HG03066 (cell line): Measurements from ENCODE around the gene NUDT1.

Experiments
- ATAC-seq: cut with Tn5 transposase; IDR thresholded peaks from one replicate; pipeline ENCODE4 v1.9.1; 2021; ENCODE audit warnings: low read depth; ENCODE audit not compliant: unreplicated experiment

Gene NUDT1

DNA sequence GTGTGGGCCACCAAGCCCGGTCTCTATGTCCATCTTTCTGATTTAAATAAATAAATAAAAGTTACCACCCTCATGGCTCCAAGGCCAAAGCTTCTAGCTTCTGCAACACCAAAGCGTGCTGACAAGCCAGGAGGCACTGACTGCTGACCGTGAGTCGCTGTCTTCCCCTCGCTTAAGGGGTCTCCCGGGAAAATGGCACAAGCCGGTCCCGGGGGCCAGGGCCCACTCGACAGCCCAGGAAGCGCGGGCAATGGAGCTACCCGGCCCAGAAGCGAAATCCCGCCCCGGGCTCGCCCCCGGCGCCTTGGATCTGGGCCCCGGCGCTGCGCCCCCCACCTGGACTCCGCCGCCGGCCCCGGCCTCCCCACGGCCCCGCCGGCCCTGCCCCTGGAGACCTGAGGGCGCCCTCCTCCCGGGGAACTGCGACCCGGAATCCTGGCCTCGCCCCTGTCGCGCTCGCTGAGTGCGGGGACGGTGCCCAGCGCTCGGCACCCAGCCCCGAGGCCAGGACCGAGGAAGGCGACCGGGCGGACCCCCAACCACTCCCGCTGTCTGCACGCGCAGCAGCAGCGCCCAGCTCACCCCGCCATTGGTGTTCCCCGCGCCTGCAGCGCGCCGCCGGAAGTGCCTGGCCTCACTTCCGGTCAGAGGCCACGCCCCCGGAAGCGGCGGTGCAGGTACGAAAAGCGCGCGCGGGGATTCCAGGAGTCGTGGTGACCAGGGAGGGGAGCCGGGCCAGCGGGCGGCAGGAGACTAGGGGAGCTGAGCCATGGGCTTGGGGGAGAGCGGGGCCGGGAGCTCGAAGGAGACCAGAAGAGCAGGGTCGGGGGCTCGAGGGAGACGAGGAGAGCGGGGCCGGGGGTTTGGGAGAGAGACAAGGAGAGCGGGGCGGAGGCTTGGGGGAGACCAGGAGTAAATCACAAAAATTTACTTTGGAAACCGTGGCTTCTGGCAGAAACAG lies at the start of gene NUDT1, which contains the start of gene MRM2:
NUDT1 (plus strand) TSS at position 647 of the 961 bp plus-strand sequence. CDS start 2,349 bp downstream, outside the sequence.
MRM2 (minus strand) TSS at position 626 of the 961 bp plus-strand sequence; CDS start at position 590, 36 bp downstream.
- peak; percentile 54 for ATAC-seq

DNA sequence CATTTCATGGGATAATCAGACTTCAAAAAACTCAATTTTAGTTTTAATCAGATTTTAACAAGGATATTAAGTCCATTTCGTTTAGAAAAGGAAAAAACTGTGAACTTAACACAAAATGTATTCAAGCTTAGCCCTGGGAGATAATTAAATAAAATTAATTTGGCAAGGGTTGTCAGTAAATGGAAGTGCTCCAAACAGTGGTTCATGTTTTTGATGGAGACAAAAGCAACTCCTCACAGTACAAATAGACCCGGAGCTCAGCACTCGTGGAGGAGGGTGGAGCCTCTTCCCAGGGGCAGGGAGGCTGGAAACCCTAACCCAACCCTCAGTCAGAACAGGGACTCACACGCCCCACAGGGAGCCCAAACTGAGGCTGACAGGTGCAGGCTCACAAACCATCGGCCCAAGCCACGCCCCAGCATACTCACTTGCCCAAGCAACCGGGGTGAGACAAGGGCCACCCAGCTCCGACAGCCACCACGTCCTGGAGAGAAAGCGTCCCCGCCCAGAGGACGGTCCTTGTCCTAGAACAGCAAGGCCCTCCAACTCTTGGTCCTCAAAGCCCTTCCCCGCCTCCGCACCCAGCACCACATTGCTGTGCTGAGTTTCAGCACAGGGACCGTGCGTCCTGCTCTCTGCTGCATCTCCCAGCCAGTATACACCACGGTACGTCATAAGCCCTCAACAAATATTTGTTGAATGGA lies 49.0 kb upstream of the NUDT1 start:
- ATAC-seq: no peak

DNA sequence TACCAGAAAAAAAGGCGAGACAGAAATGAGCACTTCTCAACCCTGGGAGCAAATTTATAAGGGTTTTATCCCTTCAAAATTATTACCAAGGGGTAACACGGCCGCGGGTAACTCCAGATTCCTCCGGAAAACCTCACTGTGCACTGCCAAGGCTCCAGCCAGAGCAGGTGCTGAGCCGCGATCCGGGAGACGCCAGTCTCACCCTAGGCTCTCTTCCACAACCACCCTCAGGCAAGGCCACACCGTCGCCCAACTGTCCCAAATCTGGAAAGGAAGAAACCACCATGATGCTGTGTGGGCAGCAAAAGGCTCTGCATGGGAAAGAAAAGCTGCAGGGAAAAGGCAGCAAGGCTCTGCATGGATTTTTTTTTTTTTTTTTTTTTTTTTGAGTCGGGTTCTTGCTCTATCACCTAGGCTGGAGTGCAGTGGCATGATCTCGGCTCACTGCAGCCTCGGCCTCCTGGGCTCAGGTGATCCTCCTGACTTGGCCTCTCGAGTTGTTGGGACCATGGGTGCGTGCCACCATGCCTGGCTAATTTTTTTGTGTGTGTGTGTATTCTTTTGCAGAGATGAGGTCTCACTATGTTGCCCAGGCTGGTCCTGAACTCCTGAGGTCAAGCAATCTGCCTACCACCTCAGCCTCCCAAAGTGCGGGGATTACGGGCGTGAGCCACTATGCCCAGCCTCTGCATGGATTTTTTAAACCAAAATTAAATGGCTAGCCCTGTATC lies 48.3 kb upstream of the NUDT1 start:
- no peak for ATAC-seq

DNA sequence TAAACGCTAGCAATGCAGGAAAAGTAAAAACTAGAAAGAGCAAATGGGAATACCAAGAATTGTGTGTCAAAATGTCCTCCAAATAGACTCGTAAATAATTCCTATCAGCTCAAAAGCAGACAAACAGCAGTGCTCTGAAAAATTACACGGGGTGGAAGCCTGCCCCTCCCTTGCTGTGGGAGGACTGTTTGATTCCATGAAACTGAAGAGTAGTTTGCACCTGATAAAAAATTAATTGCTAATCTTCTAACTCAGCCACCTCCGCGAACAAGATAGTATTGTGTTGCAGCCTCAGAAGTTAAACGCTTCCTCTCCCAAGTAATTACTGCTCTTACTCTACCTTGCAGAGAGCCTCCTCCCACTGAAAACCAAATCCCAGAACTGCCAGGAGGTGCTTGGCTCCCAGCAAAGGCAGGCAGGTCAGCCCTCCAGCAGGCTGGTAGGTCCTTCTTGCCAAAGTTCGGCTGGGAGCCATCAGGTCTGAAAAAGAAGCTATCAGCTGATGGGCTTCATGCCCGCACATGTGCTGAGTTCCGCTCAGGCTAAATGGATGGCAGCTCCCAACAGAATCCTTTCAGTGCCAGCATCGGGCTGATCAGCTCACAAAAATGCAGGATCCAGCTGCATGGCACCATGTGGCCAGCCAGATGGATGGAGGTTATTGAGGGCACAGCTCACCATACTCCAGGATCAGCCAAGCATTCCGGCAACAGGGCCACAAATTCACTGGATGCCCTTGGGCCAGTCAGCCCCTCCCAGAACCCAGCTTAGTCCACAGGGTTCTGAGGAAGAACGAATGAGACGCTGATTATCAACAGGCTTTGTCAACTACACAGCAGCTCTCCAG lies 46.4 kb upstream of the NUDT1 start:
- ATAC-seq: no peak

DNA sequence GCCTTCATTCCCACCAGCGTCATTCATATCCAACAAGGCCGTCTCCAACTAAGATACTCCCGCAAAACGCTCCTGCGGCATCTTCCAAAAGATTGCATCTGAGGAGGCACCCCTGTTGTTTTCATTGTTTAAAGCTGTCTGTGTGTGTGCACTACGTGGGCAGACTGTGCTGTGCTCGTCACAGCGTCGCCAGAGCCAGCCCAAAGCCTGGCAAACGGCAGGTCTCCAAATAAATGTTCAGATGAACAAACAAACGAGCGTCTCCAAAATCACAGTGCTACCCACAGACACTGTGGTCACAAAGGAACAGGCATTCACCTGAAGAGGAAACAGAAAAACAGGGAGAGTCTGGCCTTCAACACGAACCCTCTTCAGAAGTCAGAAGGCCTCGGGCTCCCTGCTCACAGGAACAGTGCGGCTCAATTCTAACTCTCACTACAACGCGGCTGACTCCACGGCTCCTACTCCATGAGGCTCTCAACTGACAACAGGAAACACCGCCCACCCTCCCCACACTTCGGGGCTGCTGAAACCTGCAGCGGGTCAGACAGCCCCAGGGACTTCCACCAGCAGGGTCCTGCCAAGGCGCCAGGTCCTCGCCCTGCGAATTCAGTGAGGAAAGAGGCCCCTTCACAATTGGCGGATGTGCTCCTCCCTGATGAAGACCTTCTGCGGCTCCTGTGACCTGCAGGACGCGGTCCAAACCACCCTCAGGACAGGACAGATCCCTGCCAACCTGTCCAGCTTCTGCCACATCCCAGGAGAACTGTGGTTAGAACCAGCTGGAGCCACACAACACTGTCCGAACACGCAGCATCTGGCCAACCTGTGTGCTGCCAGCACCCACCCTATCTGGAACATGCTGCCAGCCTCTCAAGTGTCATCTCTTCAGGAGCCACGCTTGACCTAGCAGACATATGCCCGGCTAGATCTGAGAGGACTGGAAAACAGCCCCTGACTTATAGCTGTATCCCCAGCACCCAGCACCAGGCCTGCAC lies 45.3 kb upstream of the NUDT1 start:
- ATAC-seq: no peak

DNA sequence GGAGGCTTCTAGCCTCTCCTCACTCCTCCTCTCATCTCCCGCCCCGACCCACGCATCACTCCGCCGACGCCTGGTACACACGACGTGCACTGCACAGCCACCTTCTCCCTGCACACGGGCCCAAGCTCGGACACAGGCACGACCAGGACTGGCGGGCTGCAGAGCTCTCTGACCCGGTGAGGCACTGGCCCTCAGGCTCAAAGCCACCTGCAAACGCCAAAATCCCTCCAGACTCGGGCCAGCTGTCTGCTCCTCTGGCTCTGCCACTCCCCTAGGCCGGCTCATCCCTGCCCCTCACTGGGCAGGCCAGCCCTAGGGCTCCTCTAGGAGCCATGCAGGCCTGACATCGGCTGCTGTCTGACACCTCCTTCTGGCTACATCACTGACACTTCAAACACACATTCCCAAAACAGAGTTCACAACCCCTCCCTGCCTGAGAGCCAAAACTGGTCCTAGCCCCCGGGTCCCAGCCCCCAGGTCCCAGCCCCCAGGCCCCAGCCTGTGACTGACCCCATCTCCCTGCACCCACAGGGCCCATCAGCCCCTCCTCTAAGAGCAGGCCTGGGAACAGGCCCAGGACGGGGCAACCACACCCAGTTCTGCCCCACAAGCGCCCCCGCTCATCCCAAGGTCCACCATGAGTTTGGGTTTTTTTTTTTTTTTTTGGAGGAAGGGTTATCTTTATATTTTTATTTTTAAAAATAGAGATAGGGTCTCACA lies 44.4 kb upstream of the NUDT1 start:
- no peak for ATAC-seq

DNA sequence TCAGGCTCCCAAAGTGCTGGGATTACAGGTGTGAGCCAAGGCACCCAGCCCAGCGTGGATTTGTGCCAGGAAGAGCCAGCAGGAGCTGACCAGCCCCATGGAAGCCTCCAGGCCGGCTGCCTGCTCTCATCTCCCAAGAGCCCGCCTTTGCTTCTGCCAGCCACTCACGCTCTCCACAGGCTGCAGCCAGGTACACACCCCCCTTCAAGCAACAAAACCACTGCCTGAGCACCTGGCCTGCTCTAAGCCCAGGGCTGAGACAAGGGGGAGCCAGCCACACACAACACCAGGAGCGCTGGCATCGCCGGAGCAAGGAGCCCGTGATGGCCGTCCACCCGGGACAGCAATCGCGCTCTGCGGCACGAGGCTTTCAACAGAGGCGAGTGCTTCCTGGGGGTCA lies 43.8 kb upstream of the NUDT1 start:
- ATAC-seq: no peak

DNA sequence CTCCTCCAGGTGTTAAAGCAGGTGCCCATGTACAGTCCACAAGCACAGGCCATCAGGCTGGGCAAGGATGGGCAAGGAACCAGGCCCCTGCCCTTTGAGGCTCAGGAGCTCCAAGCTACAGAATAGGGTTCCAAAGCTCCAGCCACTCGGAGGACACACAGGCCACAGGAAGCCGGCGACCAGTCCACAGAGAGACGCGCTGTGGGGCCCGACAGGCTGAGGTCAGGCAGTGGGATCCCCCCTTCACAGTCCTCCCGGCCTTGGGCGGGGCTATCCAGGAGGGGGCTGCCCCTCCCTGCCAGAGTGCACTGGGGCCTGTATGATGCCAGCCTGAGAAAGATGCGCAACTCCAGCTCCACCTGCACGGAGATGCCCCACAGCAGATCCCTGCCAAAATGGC lies 43.3 kb upstream of the NUDT1 start:
- no peak for ATAC-seq

DNA sequence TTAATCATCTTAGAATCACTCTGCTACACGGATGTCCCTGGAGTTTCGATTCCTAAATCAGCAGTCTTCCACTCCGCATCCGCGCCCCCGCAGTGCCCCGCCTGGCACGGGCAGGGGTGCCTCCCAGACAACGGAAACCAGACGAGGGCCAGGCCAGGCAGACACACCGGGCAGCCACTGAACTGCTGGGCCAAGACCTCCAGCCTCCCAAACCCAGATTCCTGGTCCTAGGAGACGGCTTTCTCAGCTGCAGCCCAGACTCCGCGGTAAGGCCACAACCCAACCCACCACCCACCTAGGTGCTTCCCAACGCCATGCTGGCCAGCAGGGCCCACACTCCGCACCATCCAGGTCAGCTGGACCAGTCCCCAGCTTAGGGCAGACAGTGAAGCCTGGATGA lies 42.5 kb upstream of the NUDT1 start:
- no peak for ATAC-seq

DNA sequence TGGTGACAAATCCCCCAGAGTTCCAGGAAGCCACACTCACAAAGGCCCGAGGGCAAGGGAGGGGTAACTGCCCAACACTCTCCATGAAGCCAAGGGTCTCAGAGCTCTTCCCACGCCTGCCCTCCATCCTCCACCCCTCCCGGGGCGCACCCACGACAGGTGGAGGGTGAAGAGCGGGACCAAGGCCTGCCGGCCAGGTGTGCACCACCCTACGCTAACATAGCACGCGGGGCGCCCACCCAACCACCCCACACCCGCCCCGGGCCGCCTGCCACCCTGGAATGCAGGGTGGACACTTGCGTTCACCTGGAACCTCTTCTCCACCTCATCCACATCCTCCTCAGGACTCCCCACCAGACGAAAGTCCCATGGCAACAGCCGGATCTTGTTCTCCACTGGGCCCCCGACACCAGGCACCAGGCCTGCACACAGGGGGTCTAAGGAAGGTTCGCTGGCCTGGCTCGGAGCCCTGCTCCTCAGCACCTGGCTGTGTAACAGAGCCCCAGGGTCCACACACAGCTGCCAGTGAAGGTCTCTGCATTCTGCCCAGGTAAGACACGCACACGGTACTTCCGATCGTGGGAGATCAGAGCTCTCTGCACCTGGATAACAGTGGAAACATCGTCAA lies 42.0 kb upstream of the NUDT1 start:
- no peak for ATAC-seq

DNA sequence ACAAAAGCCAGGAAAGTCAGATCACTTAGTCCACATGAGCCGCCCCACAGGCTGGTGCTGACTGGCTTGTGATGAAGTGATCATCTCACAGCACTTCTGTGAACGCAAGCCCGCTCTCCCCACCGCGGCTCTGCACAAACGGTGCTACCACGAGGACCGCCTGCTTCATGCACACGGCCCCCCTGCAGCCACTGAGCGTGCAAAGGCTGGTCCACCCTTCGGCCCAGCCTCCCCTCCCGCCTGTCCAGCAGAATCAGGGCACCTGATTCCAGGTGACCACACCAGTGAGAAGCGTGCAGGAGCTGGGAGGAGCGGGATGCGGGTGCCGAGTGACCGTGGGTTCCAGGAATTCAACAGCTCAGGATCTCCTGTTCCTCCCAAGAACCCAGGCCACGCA lies 41.4 kb upstream of the NUDT1 start:
- no peak for ATAC-seq

DNA sequence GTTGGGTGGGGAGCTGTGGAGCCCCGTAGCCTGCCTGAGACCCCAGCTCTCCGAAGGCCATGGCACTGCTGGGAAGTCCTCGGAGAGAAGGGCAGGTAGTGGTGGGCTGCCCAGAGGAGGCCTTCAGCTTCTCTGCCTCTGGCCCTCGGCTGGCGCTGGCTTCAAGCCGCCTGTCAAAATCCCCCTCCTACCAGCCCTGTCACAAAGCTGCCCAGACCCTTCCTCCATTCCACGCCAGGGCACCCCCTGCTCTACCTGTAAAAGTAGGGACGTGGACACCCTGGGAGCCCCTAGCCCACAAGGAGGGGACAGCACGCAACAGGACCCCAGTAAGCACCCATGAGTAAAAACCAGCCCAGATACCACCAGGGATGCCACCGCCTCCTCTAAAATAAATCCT lies 40.9 kb upstream of the NUDT1 start:
- ATAC-seq: no peak

DNA sequence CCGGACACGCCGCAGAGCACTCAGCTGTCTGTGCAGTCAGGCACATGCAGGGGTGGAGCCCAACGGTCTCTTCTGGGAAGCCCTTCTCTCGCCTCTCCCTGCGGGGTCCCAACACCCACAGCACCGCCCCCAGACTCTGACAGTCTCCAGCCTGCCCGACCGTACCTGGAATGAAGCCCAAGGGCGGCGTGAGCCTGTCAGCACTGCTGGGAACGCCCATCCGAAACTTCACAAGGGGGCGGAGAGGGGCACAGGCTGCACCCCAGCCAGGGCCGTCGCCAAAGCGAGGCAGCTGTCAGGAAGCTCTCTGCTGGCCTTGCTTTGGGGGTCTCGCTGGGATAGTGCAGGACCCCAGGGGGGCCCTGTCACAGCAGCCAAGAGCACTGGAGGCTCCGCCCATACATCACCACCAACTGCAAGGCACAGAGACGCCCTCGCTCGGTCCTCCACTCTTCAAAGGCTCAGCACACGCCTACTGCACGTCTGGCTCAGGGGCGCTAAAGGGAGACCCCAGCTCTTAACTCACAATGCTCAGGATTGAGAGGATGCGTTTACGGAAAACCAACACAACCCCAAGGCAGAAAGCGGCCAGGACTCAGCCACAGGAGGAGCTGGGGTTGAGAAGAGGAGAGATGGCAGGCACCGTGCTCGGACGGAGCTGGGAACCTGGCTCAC lies 40.2 kb upstream of the NUDT1 start:
- no peak for ATAC-seq

DNA sequence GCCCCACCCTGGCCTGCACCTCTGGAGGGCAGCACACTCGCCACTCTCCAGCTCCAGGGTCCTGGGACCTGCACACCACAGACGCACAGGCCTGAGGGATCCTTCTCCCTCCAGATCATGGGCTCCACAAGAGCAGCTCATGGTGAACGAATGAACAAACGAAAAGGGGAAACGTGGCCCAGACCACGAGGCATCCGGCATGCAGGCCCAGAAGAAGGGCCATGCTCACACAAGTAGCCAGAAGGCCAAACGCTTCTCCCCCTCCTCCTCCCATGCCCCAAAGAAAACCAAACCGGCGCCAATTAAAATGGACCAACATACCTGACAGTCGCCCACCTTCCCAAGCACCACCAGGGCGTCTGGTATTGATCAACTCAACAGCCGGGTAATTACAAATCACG lies 39.7 kb upstream of the NUDT1 start:
- ATAC-seq: no peak

DNA sequence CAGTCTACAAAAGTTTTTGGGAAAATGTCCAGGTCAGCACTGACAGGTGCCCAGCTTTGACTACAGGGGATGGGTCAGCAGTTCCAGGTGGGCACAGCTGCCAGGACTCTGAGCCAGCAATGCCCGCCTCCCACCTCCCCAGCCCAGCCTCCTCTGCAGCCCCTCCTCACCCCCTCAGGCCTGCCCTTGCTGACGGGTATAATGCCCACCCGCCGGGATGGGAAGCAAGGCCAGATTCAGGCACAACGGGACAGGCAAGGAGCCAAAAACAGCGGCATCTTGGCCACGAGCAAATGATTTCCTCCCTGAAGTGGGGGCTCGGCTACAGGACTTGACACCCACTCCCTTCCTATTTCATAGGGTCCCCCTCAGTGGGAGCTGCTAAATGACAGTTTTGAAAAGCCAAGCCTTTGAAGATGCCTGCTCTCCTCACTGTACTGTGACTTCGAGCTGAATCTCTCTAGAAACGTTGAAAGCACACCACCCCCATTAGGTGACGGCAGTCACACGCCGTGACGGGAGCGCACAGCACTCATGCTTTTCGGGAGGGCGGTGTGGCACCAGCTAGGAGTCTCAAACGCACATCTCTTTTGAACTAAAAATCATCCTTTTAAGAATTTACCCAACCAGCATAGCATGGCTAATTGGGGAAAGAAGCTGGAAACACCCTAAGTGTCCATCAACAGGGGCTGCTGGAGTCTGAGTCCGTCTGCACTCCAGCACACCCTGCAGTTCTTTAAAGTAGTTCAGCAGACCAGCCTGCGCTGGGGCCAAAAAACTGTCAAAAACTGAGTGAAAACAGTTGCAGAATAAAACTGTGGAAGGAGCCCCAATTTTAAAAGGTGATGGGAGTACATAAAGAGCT lies 38.9 kb upstream of the NUDT1 start:
- no peak for ATAC-seq

DNA sequence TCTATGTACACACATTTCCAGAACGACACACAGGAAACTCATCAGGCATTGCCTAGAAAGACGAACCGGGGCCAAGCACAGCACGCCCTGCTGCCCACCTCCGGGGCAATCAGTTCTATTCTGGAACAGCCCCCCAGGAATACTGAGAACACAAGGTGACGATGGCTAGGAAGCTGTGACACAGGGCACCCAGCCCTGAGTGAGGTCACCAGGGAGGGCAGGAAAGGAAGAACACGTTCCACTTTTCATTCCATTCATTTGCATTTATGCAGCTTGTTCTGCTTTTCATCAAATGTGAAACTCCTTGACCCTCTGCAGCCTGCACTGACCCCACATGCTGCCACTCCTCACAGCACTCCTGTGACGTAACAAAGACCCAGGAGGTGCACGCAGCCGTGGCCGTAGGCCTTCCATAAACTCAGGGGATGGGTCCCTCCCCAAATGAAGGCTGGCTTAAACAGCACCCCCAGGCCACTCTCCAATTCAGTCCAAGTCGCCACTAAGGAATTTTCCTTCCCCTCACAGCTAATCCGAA lies 38.2 kb upstream of the NUDT1 start:
- no peak for ATAC-seq
